SIG-M5 treated with dmso at 0.1 percent for 504 hours (cell line): ENCODE data around the gene ATN1.
A peak's percentile ranks its signal among the peaks of the same experiment; 100 is the strongest.
"Not testable (repeated sequence)": the region's sequence is repeated elsewhere in the genome, so short reads cannot be mapped to it uniquely, and the experiment has no call there.

Experiments used
- DNase-seq: peaks from one replicate; lab custom pipeline; 2025; ENCODE audit not compliant: unreplicated experiment; lab: John Stamatoyannopoulos, UW

Gene ATN1, protein sequence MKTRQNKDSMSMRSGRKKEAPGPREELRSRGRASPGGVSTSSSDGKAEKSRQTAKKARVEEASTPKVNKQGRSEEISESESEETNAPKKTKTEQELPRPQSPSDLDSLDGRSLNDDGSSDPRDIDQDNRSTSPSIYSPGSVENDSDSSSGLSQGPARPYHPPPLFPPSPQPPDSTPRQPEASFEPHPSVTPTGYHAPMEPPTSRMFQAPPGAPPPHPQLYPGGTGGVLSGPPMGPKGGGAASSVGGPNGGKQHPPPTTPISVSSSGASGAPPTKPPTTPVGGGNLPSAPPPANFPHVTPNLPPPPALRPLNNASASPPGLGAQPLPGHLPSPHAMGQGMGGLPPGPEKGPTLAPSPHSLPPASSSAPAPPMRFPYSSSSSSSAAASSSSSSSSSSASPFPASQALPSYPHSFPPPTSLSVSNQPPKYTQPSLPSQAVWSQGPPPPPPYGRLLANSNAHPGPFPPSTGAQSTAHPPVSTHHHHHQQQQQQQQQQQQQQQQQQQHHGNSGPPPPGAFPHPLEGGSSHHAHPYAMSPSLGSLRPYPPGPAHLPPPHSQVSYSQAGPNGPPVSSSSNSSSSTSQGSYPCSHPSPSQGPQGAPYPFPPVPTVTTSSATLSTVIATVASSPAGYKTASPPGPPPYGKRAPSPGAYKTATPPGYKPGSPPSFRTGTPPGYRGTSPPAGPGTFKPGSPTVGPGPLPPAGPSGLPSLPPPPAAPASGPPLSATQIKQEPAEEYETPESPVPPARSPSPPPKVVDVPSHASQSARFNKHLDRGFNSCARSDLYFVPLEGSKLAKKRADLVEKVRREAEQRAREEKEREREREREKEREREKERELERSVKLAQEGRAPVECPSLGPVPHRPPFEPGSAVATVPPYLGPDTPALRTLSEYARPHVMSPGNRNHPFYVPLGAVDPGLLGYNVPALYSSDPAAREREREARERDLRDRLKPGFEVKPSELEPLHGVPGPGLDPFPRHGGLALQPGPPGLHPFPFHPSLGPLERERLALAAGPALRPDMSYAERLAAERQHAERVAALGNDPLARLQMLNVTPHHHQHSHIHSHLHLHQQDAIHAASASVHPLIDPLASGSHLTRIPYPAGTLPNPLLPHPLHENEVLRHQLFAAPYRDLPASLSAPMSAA (N-terminal part only)

DNA sequence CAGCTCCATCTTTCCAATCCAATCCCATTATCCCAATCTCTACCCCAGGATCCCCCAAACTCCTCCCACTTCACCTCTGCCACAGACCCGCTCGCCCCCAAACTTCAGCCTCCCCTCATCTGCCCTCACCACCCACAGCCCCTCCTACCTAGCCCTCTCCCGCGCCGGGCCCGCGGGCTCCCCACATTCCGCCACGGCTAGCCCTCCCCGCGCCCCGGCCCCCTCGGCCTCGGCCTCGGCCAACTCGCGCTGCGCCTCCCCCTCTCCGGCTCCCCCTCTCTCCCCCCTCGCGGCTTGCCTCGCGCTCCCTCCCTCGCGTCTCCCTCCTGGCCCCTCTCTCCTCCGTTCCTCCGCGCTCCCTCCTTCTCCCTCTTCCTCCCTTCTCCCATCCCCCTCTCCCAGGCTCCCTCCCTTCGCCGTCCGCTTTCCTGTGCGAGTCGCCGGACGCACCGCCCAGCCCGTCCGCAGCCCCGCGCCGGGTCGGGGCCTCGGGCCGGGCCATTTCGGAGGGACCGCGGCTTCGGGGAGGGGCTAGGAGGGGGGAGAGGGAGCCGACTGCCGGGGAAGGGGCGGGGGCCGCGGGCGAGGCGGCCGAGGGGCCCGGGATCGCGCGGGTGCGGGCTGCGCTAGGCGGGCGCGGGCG is at the start of gene ATN1:
TSS of gene ATN1 (plus strand) at position 581 of the 643 bp plus-strand sequence. CDS start 6,043 bp downstream, outside the sequence.
- peak; percentile 45 for DNase-seq

DNA sequence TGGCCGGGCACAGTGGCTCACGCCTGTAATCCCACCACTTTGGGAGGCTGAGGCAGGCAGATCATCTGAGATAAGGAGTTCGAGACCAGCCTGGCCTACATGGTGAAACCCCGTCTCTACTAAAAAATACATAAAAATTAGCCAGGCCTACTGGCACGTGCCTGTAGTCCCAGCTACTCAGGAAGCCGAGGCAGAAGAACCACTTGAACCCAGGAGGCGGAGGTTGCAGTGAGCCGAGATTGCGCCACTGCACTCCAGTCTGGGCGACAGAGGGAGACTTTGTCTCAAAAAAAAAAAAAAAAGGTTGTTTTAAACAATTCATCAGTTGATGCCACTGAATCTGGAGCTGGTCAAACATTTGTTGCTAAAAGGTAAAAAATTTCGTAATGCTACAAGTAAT is 47.9 kb upstream of the ATN1 start:
- not testable (repeated sequence) for DNase-seq

DNA sequence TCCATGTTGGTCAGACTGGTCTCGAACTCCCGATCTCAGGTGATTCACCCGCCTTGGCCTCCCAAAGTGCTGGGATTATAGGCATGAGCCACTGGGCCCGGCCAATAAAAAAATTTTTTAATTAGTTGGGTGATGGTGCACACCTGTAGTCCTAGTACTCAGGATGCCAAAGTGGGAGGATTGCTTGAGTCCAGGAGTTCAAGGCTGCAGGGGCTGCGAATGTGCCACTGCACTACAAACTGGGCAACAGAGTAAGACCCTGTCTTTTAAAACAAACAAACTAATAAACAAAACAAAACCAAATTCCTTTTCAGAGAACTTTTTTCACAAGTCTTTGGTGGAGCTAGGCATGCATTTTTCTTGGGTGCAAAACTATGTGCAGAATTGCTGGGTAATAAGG is 44.5 kb upstream of the ATN1 start:
- no peak for DNase-seq

DNA sequence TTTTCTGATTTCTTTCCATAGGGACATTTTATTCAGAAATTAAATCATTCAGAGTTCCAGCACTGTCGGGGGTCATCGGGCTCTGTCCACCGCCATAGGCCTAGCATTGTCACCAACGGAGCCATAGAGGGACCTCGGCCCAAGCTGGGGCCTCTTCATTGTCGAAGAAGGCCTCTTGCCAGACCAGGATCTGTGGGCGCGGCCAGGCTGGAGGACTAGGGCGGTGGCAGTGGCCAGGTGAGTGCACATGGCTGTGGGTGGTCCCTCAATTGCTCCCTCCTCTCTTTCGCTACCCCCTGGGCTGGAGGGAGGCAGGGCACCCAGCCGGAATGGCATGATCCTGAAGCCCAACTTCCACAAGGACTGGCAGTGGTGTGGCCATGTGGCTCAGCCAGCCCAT is 44.1 kb upstream of the ATN1 start:
- DNase-seq: no peak

DNA sequence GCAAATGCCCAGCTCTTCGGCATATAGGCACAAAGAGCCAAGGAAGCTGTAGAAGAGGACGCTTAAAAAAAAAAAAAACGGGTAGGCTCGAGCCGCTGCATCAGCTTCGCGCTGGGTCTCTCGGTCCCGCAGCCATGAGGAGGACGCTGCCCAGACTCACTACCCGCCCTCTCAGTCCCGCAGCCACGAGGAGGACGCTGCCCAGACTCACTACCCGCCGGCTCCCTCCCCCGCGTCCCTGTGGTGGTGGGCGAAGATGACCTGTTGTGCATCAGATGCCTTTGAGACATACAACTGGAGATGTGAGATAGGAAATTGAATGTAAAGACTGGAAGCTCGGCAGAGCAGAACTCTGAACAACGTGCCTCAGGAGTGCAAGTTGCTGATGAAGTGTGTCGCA is 43.2 kb upstream of the ATN1 start:
- no peak for DNase-seq

DNA sequence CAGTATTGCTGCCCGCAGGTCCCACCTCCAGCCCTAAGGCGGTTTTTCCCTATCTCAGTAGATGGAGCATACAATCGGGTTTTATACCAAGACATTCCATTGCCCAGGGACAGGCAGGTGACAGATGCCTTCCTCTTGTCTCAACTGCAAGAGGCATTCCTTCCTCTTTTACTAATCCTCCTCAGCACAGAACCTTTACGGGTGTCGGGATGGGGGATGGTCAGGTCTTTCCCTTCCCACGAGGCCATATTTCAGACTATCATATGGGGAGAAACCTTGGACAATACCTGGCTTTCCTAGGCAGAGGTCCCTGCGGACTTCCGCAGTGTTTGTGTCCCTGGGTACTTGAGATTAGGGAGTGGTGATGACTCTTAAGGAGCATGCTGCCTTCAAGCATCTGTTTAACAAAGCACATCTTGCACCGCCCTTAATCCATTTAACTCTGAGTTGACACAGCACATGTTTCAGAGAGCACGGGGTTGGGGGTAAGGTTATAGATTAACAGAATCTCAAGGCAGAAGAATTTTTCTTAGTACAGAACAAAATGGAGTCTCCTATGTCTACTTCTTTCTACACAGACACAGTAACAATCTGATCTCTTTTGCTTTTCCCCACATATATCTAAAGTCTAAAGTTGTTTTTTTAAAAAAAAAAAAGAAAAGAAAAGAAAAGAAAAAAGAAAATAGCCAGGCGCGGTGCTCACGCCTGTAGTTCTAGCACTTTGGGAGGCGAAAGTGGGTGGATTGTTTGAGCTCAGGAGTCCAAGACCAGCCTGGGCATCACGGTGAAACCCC is 41.4 kb upstream of the ATN1 start:
- DNase-seq: not testable (repeated sequence)

DNA sequence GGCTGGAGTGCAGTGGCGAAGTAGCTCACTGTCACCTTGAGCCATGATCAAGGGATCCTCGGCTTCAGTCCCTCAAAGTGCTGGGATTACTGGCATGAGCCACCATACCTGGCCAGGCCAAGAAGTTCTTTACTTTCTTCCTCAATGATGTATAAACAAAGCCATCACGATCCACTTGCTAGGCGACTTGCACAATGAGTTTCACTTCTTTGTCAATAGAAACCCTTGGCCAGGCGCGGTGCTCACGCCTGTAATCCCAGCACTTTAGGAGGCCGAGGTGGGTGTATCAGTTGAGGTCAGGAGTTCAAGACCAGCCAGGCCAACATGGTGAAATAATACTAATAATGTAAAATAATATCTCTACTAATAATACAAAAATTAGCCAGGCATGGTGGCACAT is 40.3 kb upstream of the ATN1 start:
- DNase-seq: peak; percentile 76

DNA sequence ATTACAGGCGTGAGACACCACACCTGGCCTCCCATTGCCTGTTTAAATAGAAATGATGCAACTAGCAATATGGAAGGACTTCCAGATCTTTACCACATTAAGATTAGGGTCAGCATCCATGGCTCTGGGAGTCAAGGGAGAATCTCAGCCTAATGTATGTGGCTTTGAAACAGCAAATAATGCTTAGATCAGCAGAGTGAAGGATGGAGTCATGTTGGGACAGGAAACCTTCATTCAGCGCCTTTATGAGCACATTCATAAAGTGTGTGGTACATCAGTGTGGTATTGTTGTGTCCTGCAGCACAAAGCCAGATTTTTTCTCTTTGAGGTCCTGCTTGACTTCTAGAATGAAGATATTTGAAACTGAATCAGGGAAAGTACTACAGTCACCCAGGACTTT is 39.4 kb upstream of the ATN1 start:
- no peak for DNase-seq

DNA sequence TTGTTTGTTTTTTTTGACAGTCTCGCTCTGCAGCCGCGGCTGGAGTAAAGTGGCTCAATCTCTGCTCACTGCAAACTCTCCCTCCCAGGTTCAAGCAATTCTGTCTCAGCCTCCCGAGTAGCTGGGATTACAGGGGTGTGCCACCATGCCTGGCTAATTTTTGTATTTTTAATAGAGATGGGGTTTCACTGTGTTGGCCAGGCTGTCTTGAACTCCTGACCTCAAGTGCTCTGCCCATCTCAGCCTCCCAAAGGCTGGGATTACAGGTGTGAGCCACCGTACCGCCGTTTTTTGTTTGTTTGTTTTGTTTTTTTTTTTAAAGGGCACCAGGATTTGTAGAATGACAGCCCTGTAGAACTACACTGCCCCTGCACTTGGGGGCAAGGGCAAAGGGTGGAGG is 39.0 kb upstream of the ATN1 start:
- DNase-seq: not testable (repeated sequence)

DNA sequence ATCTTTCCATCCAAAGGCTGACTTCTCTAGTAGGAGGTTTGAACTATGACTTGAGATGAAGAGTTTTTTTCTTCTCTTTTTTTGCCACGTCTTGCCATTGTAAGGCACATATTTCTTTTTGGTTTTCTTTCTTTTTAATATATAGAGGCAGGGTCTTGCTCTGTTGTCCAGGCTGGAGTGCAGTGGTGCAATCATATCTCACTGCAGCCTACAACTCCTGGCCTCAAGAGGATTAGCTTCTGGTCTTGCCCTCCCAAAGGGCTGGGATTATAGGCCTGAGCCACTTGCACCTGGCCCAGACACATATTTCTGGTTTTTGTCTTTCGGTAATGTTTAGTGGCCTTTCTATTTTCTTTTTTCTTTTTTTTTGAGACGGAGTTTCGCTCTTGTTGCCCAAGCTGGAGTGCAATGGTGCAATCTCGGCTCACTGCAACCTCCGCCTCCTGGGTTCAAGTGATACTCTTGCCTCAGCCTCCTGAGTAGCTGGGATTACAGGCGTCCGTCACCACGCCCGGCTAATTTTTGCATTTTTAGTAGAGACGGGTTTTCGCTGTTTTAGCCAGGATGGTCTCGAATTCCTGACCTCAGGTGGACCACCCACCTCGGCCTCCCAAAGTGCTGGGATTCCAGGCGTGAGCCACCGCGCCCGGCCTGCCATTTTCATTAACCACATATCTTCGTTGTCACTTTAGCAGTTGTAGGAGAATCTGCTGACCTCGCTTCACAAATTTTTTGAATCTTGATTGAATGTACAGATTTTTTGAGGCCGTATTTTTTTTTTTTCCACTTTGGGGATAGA is 37.8 kb upstream of the ATN1 start:
- DNase-seq: not testable (repeated sequence)

DNA sequence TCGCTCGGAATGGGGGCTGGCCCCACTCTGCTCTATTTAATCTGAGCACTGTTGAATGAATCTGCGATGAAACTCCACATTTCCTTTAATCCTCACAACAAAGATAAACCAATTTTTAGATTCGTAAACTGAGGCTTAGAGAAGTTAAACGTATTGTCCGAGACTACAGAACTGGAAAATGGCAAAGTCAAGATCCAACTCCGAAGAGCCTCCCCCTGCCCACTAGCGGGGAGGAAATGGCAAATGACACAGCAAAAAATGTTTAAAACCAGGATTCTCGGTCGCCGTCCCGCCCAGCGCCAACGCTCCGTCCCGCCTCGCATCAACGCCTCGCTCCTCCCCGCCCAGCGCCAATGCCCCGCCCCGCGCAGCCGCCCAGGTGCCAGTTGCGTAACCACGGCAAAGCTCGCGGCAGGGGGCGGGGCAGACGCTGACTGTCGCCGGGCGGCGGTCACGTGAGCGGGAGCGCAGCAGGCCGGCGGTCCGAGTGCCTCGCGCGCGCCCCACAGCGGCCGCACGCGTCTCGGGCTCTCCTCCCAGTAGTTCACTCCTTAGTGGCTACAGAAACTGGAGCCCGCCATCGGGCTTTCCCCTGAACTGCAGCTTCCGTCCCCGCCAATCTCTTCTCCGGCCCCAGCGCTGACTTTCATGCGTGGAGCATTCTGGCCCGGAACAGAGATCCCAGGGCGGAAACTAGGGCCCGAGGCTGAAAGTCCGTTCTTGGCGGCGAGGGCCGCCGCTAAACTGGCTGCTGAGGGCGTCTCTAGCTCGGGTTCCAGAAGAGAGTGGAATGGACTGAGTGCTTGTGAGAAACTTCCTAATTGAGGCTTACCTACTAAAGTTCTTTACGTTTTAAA is 36.7 kb upstream of the ATN1 start:
- peak; percentile 95 for DNase-seq

DNA sequence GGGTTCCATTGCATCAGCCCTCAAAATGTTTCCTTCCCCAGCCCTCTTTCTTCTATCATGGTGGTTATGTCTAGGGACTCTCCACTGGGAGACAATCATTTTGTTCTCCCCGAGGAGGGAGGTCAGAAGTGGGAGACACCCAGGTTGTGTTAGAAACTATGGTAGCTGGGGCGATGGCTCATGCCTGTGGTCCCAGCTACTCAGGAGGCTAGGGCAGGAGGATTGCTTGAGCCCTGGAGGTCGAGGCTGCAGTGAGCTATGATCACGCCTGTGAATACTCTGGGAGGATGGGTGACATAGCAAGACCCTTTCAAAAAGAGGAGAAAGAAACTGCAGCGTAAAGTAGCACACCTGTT is 36.1 kb upstream of the ATN1 start:
- DNase-seq: no peak

DNA sequence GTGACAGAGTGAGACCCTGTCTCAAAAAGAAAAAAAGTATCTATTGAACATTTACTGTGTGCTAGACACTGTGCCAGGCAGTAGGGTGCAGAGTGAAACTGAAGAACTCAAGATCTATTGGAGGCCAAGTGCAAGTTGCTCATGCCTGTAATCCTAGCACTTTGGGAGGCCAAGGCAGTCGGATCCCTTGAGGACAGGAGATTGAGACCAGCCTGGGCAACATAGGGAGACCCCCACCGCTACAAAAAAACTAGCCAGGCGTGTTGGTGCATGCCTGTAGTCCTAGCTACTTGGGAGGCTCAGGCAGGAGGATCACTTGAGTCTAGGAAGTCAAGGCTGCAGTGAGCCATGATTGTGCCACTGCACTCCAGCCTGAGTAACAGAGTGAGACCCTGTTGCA is 35.1 kb upstream of the ATN1 start:
- not testable (repeated sequence) for DNase-seq

DNA sequence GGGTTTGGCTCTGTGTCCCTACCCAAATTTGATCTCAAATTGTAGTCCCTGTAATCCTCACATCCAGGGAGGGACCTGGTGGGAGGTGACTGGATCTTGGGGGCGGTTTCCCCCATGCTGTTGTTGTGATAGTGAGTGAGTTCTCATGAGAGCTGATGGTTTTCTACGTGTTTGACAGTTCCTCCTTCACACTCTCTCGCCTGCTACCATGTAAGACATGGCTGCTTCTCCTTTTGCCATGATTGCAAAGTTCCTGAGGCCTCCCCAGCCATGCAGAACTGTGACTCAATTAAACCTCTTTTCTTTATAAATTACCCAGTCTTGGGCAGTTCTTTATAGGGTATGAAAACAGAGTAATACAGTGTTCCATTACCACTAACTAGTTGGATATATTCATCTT is 33.4 kb upstream of the ATN1 start:
- DNase-seq: no peak

DNA sequence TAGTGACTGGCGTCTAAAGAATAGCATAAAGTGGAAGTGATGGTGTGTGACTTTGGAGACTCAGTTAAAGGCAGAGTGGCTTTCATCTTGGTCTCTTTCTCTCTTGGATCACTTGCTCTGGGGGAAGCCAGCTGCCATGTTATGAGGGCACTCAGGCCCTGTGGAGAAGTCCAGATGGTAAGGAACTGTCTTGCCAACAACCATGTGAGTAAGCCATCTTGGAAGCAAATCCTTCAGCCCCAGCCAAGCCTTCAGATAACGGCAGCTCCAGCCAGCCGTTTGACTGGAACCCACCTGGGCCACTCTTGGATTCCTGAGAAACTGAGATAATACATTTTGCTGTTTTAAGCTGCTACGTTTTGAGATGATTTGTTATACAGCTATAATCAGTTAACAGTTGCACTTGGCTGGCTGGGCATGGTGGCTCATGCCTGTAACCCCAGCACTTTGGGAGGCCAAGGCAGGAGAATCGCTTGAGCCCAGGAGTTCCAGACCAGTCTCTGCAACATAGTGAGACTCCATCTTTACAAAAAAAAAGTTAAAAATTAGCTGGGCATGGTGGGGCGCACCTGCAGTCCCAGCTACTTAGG is 30.8 kb upstream of the ATN1 start:
- DNase-seq: no peak

DNA sequence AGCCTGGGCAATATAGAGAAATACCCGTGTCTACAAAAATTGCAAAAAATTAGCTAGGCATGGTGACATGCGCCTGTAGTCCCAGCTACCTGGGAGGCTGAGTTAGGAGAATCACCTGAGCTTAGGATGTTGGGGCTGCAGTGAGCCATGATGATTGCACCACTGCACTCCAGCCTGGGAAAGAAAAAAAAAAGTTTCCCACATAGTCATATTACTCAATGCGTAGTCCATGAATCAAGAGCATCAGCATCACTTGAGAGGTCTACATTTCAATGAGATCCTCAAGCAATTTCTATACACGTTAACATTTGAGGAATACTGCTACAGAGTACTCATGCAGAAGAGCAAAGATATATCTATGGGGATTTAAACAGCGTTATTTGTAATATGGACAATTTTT is 28.3 kb upstream of the ATN1 start:
- DNase-seq: no peak

DNA sequence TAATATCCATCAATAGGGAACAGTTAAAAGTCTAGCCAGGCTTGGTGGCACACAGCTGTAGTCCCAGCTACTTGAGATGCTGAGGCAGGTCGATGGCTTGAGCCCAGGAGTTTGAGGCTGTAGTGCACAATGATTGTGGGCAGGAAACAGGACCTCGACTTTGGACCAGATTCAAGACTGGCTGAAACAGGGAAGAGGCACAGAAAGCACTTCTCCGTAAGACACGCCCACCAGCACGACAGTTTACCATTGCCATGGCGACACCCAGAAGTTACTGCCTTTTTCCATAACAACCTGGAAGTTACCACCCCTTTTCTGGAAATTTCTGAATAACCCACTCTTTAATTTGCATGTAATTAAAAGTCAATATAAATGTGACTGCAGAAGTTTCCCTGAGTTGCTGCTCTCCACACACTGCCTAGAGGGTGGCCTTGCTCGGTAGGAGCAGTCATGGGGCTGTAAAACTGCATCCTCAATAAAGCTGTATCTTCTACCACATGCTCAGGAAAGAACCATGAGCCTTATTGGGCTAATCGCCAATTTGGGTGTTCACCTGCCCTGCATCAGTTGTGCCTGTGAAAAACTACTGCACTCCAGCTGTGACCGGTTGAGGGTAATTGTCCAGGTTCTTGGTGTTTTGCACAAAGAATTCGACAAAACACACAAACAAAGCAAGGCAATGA is 27.8 kb upstream of the ATN1 start:
- peak; percentile 62 for DNase-seq

DNA sequence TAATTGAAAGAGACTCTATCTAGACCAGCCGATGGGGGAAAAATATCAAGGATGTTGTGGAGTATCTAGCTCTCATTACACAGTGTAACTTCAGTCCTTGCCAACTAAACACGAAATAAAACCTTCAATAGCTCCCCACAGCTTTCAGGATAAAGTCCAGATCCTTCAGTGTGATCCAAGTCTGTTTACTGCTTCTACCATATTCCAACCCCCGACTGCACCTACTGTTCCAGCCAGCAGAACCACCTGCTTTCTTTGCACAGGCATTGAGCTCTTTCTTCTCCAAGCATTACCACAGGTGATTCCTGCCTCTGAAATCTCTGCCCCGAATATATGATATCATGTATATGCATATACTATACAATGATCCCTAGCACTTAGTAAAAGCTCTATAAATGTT is 25.3 kb upstream of the ATN1 start:
- DNase-seq: no peak
